ENCODE measurements around the gene SPRR2B. TPM values are rescaled to one million over a fixed set of nuclear protein-coding genes. Genes with fewer than 3 reads are reported as not detected.
A peak's percentile ranks its signal among the peaks of the same experiment; 100 is the strongest.

Gene SPRR2B
- total and polyA plus RNA-seq, 9 of the 15 experiments (the other 6 are each of a cell fraction or from before 2014, with no cell fraction given) = not detected

DNA sequence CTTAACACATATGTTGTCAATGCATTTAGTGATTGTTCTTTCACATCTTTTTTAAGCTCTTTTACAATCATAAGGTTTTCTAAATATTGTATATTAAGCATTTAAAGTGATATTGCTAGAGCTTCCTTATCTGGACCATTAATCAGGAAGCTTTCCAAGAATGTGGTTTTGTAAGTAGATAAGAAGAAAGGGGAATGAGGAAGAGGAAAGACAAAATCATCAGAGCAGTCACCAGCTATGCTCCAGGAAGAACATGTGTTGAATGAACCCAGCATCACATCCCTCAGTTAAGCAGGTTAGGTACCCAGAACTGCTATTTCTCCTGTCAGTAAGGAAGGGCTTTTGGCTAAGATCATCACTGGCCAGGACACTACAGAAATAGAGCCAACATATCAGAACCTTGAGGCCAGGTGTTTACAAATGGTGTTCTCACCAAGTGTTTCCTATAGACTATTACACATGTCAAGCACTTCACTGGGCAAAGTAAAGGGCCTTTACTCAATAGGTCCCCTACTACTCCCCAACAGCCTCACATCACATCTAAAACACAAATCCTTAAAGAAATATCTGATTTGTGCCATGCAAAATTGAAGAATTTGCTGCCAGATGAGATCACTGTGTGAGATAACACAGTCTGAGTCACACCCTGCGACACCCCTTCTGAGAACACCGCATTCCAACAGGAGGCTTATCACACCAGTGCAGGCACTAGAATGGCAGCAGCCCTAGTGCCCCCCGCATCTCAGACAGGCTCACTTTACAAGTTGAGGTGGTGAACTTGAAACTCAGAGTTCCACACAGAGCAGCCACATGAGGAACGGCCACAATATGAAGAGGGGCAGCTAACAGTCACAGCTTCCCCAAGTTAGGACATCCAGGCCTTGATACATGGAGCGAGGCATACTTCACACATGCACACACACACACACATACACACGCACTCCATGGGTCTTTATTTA is 12.3 kb downstream of the SPRR2B start (continued):
- TF ChIP-seq MTA2 (IDR thresholded peaks at IDR 0.05; ENCODE audit: low read depth) = peak; percentile 92
- TF ChIP-seq, protein P1, sequence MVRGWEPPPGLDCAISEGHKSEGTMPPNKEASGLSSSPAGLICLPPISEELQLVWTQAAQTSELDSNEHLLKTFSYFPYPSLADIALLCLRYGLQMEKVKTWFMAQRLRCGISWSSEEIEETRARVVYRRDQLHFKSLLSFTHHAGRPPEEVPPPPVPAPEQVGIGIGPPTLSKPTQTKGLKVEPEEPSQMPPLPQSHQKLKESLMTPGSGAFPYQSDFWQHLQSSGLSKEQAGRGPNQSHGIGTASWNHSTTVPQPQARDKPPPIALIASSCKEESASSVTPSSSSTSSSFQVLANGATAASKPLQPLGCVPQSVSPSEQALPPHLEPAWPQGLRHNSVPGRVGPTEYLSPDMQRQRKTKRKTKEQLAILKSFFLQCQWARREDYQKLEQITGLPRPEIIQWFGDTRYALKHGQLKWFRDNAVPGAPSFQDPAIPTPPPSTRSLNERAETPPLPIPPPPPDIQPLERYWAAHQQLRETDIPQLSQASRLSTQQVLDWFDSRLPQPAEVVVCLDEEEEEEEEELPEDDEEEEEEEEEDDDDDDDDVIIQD (CRISPR knock-in tag; IDR thresholded peaks at IDR 0.05) = no peak
- peak; percentile 23; the same call in 1 of the 2 replicates for TF ChIP-seq EGR1 (conservative IDR thresholded peaks at IDR 0.05)
- TF ChIP-seq ZKSCAN8 (CRISPR knock-in tag; IDR thresholded peaks at IDR 0.05) = peak; percentile 62; the same call in 1 of the 2 replicates
- 0 out of 2 replicates have a peak, but pooled peaks have one; percentile 22 for TF ChIP-seq GABPA (tag; conservative IDR thresholded peaks at IDR 0.05; ENCODE audit: low read depth)
- peak; percentile 99 for TF ChIP-seq SMARCA4 (IDR thresholded peaks at IDR 0.05)
- peak; percentile 43; the same call in 1 of the 2 replicates for TF ChIP-seq BCOR (IDR thresholded peaks at IDR 0.05)
- TF ChIP-seq, protein P2, sequence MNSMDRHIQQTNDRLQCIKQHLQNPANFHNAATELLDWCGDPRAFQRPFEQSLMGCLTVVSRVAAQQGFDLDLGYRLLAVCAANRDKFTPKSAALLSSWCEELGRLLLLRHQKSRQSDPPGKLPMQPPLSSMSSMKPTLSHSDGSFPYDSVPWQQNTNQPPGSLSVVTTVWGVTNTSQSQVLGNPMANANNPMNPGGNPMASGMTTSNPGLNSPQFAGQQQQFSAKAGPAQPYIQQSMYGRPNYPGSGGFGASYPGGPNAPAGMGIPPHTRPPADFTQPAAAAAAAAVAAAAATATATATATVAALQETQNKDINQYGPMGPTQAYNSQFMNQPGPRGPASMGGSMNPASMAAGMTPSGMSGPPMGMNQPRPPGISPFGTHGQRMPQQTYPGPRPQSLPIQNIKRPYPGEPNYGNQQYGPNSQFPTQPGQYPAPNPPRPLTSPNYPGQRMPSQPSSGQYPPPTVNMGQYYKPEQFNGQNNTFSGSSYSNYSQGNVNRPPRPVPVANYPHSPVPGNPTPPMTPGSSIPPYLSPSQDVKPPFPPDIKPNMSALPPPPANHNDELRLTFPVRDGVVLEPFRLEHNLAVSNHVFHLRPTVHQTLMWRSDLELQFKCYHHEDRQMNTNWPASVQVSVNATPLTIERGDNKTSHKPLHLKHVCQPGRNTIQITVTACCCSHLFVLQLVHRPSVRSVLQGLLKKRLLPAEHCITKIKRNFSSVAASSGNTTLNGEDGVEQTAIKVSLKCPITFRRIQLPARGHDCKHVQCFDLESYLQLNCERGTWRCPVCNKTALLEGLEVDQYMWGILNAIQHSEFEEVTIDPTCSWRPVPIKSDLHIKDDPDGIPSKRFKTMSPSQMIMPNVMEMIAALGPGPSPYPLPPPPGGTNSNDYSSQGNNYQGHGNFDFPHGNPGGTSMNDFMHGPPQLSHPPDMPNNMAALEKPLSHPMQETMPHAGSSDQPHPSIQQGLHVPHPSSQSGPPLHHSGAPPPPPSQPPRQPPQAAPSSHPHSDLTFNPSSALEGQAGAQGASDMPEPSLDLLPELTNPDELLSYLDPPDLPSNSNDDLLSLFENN (IDR thresholded peaks at IDR 0.05; ENCODE audit: low read depth in 2 of 2, low read length in 2 of 2) = peak in 1 of 2 experiments; percentile 90; a peak in 2 of 4 replicates
- TF ChIP-seq ADNP (tag; IDR thresholded peaks at IDR 0.05) = 0 out of 2 replicates have a peak, but pooled peaks have one; percentile 33
- peak; percentile 65; the same call in 1 of the 2 replicates for TF ChIP-seq ILF3 (IDR thresholded peaks at IDR 0.05; ENCODE audit: borderline replicate concordance)
- TF ChIP-seq, protein P3, sequence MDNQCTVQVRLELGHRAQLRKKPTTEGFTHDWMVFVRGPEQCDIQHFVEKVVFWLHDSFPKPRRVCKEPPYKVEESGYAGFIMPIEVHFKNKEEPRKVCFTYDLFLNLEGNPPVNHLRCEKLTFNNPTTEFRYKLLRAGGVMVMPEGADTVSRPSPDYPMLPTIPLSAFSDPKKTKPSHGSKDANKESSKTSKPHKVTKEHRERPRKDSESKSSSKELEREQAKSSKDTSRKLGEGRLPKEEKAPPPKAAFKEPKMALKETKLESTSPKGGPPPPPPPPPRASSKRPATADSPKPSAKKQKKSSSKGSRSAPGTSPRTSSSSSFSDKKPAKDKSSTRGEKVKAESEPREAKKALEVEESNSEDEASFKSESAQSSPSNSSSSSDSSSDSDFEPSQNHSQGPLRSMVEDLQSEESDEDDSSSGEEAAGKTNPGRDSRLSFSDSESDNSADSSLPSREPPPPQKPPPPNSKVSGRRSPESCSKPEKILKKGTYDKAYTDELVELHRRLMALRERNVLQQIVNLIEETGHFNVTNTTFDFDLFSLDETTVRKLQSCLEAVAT (IDR thresholded peaks at IDR 0.05) = peak in 1 of 2 experiments; percentile 72; a peak in 2 of 4 replicates
- TF ChIP-seq CREB1 (IDR thresholded peaks at IDR 0.05) = 0 out of 2 replicates have a peak, but pooled peaks have one; percentile 27
- TF ChIP-seq CREB1 (CRISPR knock-in tag; IDR thresholded peaks at IDR 0.05) = 0 out of 2 replicates have a peak, but pooled peaks have one; percentile 22
- no peak for TF ChIP-seq GABPB2 (CRISPR knock-in tag; conservative IDR thresholded peaks at IDR 0.05)
- TF ChIP-seq, protein P4, sequence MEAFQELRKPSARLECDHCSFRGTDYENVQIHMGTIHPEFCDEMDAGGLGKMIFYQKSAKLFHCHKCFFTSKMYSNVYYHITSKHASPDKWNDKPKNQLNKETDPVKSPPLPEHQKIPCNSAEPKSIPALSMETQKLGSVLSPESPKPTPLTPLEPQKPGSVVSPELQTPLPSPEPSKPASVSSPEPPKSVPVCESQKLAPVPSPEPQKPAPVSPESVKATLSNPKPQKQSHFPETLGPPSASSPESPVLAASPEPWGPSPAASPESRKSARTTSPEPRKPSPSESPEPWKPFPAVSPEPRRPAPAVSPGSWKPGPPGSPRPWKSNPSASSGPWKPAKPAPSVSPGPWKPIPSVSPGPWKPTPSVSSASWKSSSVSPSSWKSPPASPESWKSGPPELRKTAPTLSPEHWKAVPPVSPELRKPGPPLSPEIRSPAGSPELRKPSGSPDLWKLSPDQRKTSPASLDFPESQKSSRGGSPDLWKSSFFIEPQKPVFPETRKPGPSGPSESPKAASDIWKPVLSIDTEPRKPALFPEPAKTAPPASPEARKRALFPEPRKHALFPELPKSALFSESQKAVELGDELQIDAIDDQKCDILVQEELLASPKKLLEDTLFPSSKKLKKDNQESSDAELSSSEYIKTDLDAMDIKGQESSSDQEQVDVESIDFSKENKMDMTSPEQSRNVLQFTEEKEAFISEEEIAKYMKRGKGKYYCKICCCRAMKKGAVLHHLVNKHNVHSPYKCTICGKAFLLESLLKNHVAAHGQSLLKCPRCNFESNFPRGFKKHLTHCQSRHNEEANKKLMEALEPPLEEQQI (IDR thresholded peaks at IDR 0.05) = peak; percentile 84
- TF ChIP-seq ZNF644 (tag; IDR thresholded peaks at IDR 0.05; ENCODE audit: low read depth) = no peak
- peak; percentile 59 for TF ChIP-seq FOXM1 (IDR thresholded peaks at IDR 0.05; ENCODE audit: low read depth)
- no peak for TF ChIP-seq FOXM1 (CRISPR knock-in tag; IDR thresholded peaks at IDR 0.05; ENCODE audit: low read depth)
- peak; percentile 78 to 86 for TF ChIP-seq KDM1A (IDR thresholded peaks at IDR 0.05)
